Activated naive CD8-positive, alpha-beta T cell treated with anti-CD3 and anti-CD28 coated beads for 36 hours (primary cell): ENCODE results near the gene RFX8. TPM values are rescaled to one million over a fixed set of nuclear protein-coding genes. Genes with fewer than 3 reads are reported as not detected.
"Not testable (repeated sequence)": the region's sequence is repeated elsewhere in the genome, so short reads cannot be mapped to it uniquely, and the experiment has no call there.

Source experiments
- DNase-seq: peaks from one replicate; pipeline ENCODE4 v3.0.0; 2021
- H3K27ac Mint-ChIP-seq: one replicate; pipeline ENCODE4 v1.8.0; 2022; ENCODE audit warnings: mild to moderate bottlenecking, moderate library complexity, mixed read lengths
- H3K27me3 Mint-ChIP-seq: one replicate; pipeline ENCODE4 v1.8.0; 2022; ENCODE audit warnings: mild to moderate bottlenecking, mixed read lengths
- H3K36me3 Mint-ChIP-seq: one replicate; pipeline ENCODE4 v1.8.0; 2021; ENCODE audit warnings: mild to moderate bottlenecking, mixed read lengths
- H3K4me1 Mint-ChIP-seq: one replicate; pipeline ENCODE4 v1.8.0; 2021; ENCODE audit warnings: mixed read lengths
- H3K4me3 Mint-ChIP-seq: one replicate; pipeline ENCODE4 v1.8.0; 2022; ENCODE audit warnings: mild to moderate bottlenecking, moderate library complexity, mixed read lengths
- H3K9me3 Mint-ChIP-seq: one replicate; pipeline ENCODE4 v1.8.0; 2022; ENCODE audit warnings: mixed read lengths
- total RNA-seq, 2 experiments: library from RNA; stranded (reverse); gene quantifications; one replicate each; pipeline ENCODE4 v1.2.3, GENCODE V29; 2021

RFX8 gene
- total RNA-seq, 2 experiments from 2014 or later, result not detected

DNA sequence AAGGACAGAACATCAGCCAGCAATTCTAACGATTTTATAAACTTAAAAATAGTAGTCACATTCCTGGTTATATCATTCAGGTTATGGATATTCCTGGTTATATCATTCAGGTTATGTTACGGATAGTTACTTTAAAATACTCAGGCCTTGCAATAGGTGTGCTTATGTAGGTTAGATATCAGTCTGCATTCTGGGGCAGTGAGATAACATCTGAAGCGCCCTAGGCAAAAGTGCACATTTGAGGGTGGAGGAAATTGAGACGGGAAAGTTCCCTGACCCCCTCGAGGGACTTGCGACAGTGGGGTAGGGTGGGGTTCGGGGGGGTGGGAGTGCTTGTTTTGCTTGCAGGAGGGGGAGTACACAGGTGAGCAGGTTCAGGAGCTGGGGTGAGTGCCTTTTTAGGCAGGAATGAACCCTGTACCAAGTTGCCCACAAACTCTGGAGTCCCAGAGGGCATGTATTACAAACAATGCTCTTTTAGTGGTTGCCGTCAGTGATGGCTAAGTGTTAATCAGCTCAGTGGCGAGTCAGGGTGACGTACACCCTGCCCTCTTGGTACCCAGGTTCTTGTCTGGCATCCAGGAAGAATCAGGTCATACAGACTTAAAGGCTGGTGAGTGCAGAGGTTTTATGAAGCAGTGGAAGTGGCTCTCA lies 119.4 kb downstream of the RFX8 start:
- Mint-ChIP-seq H3K27ac (no peak overlapping the region), H3K9me3 (no peaks in the 10 kb centered on the region)

DNA sequence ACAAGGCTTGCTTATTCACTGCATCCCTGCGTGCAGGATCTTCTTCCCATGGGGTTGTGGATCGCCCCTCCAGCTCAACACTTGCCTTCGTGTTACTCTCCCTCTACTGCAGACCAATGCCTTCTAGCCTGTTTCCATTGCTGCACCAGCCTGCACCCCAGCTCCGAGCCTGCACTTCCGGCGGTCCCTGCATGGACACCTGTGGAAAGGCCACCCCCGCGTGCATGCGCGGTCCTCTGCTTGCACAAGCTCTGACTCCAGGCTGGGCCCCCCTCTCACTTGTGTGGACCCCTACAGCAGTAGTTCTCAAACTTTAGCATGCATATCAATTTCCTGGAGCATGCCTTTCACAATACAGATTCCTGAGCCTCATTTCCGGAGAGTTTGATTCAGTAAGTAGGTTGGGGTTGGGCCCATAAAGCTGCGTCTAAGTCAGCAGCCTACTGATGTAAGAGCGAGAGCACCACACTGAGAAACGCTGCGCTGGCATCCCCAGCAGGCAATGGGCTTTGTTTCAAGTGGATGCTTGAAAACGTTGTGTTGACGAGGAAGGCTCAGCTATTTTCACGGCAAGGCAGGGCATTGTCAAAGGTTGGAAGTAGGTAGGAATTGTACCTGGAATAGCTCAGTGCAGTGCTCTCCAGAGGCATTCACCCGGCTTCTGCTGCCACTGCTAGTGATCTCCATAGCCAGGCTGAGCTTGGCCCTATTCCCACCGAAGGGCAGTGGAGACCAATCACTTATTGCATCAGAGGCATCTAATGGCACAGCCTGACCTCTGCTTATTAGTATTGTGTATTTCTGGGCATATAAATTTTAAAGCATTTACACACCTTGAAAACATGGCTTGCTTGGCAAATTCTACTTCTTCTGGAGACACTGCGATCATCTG lies 120.2 kb downstream of the RFX8 start:
- no peaks in the 10 kb centered on the region for H3K27me3 Mint-ChIP-seq
- DNase-seq, result no peak
- peaks cover 6% of the 10 kb centered on the region for H3K4me1 Mint-ChIP-seq
- H3K27ac Mint-ChIP-seq, result no peak overlapping the region
- H3K4me3 Mint-ChIP-seq, result no peak overlapping the region
- H3K9me3 Mint-ChIP-seq, result no peaks in the 10 kb centered on the region
- no peaks in the 10 kb centered on the region for H3K36me3 Mint-ChIP-seq

More for the DNA sequence above, 119.4 kb downstream of the RFX8 start:
- DNase-seq, result no peak
- Mint-ChIP-seq H3K27me3 (no peaks in the 10 kb centered on the region), H3K4me3 (no peak overlapping the region), H3K36me3 (no peaks in the 10 kb centered on the region), H3K4me1 (peaks cover 6% of the 10 kb centered on the region)

DNA sequence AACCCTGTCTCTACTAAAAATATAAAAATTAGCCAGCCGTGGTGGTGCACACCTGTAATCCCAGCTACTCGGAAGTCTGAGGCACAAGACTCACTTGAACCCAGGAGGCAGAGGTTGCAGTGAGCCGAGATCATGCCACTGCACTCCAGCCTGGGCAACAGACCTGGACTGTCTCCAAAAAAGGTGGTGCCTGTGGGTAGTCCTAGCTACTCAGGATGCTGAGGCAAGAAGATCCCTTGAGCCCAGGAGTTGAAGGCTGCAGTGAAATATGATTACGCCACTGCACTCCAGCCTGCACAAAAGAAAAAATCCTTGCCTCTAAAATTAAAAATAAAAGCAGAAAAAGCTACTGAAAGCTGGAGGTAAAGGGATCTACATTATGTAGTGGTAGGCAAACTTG lies 122.3 kb downstream of the RFX8 start:
- DNase-seq, H3K4me3 Mint-ChIP-seq, H3K36me3 Mint-ChIP-seq, H3K4me1 Mint-ChIP-seq, H3K27ac Mint-ChIP-seq, H3K9me3 Mint-ChIP-seq, H3K27me3 Mint-ChIP-seq: not testable (repeated sequence)

DNA sequence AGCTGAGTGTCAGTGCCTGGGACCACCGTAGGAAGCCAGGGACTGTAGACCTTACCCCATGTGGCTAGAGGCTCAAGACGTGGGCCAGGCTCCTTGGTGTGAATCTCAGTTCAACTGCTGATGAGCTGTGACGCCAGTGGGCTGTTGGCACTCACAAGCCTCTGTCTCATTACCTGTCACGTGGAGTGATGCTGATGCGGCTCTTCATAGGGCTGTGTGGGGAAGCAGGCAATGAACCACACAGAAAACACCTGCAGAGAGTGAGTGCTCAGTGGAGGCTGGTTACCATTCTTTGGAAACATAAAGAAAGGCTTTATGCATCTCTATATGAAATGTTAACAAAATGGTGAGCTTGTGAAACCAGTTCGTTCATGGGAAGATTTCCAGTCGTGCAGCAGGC lies 123.7 kb downstream of the RFX8 start:
- no peaks in the 10 kb centered on the region for H3K27me3 Mint-ChIP-seq
- H3K36me3 Mint-ChIP-seq, result no peaks in the 10 kb centered on the region
- no peak overlapping the region for H3K4me3 Mint-ChIP-seq
- H3K9me3 Mint-ChIP-seq, result no peaks in the 10 kb centered on the region
- H3K4me1 Mint-ChIP-seq, result peaks cover 6% of the 10 kb centered on the region
- H3K27ac Mint-ChIP-seq, result no peak overlapping the region
- no peak for DNase-seq

DNA sequence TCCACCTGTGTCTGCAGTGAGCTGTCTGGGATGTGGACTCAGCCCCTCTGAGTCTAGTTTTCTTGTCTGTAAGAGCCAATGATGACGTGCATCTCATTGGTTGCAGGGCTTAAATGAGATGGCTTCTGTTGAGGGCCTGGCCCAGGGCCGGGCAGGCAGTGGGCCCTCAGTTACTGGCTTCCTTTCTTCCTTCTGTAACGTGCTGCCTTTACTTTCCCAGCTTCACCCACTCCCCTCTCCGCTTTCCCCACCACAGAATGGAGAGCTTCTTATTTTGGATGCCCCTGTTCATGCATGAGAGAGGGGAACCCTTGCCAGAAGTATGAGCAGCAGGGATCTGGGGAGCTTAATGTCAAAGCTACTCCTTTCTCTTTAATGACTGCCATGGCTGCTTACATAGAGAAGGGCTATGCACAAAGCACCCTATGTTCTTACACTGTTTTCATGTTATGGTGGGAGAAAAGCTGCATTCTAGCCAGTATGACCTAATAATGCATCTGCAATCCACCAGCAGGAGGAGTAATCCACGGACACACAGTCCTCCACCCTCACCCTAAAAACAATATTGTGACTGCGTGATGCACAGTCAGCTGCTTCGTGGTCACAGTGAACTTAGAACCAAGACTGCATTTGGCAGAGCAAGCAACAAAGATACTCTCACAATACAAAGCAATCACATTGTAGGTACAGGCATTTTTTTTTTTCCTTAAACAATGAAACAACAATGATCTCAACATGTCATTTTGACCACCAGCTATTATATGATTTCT lies 124.8 kb downstream of the RFX8 start:
- no peak overlapping the region for H3K27ac Mint-ChIP-seq
- H3K27me3 Mint-ChIP-seq, result no peaks in the 10 kb centered on the region
- peaks cover 6% of the 10 kb centered on the region for H3K4me1 Mint-ChIP-seq
- no peaks in the 10 kb centered on the region for H3K9me3 Mint-ChIP-seq
- no peak for DNase-seq
- H3K4me3 Mint-ChIP-seq, result no peak overlapping the region
- no peaks in the 10 kb centered on the region for H3K36me3 Mint-ChIP-seq

DNA sequence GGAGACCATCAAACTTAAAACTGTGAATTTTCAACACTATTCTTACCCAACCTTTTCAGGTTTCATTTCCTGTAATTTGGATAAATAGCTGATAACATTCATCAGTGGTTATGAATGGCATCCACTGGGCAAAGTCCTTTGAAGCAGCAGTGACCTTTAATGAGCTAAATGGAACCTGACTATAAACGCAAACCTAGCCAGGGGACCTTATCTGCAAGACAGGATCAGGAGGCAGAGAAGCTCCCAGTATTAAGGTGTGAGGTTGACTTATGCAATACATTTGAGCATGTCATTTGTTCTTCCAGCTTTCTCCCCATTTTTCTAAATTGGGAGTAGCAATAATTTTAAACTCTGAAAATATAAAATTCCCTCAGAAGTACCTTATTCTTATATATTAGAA lies 126.0 kb downstream of the RFX8 start:
- Mint-ChIP-seq H3K4me1 (peaks cover 6% of the 10 kb centered on the region), H3K27me3 (no peaks in the 10 kb centered on the region), H3K27ac (no peak overlapping the region)

More for the DNA sequence above, 126.0 kb downstream of the RFX8 start:
- Mint-ChIP-seq H3K4me3 (no peak overlapping the region), H3K9me3 (no peaks in the 10 kb centered on the region), H3K36me3 (no peaks in the 10 kb centered on the region)
- DNase-seq, result no peak

Other genes with a start within 250 kb of the RFX8 start
- 10 to 100 TPM; 60.7 to 64.7 TPM for gene CNOT11, start 222.2 kb downstream of the RFX8 start, total RNA-seq
- gene RNF149, start 166.4 kb downstream of the RFX8 start, total RNA-seq, result 10 to 100 TPM; 38.7 to 39.4 TPM
- gene CREG2, start 87.6 kb downstream of the RFX8 start, total RNA-seq, result not detected
- 10 to 100 TPM; 34.4 to 36.5 TPM for gene MAP4K4, start 222.6 kb upstream of the RFX8 start, total RNA-seq